Activated CD4-positive, alpha-beta T cell treated with anti-CD3 and anti-CD28 coated beads, Interleukin-2, amount 10 ng/mL, durations not matched to agents 24 days and 14 days (primary cell): Measurements from ENCODE around the gene DDN. TPM values are rescaled to one million over a fixed set of nuclear protein-coding genes. Genes with fewer than 3 reads are reported as not detected.

Experiments
- DNase-seq: peaks from one replicate; pipeline ENCODE4 v3.0.0; 2022
- H3K27ac Mint-ChIP-seq: one replicate; pipeline ENCODE4 v1.8.0; 2022; ENCODE audit warnings: mild to moderate bottlenecking, mixed read lengths
- H3K27me3 Mint-ChIP-seq: one replicate; pipeline ENCODE4 v1.8.0; 2022; ENCODE audit warnings: mixed read lengths
- H3K36me3 Mint-ChIP-seq: one replicate; pipeline ENCODE4 v1.8.0; 2022; ENCODE audit warnings: low read depth, mild to moderate bottlenecking, mixed read lengths
- H3K4me1 Mint-ChIP-seq: one replicate; pipeline ENCODE4 v1.8.0; 2021; ENCODE audit warnings: mixed read lengths
- H3K4me3 Mint-ChIP-seq: one replicate; pipeline ENCODE4 v1.8.0; 2022; ENCODE audit warnings: mild to moderate bottlenecking, moderate library complexity, mixed read lengths
- H3K9me3 Mint-ChIP-seq: one replicate; pipeline ENCODE4 v1.8.0; 2021; ENCODE audit warnings: mixed read lengths
- intact Hi-C: fragments of 100-400 bp; cut with micrococcal nuclease; formaldehyde crosslinking; loops from one replicate; pipeline ENCODE4 v1.15.1; 2023
- total RNA-seq: library from RNA; stranded (reverse); gene quantifications from 2 replicates; pipeline ENCODE4 v1.2.3, GENCODE V29; 2022

Gene DDN
- total RNA-seq, 1 donor from 2014 or later = 1.4 TPM

- Mint-ChIP-seq H3K36me3 (peaks cover 2% of the 10 kb centered on the region), H3K27me3 (peaks cover 88% of the 10 kb centered on the region), H3K27ac (peak overlapping the region; percentile 67), H3K4me3 (peak overlapping the region; percentile 73), H3K4me1 (peaks cover 55% of the 10 kb centered on the region), H3K9me3 (no peaks in the 10 kb centered on the region)
- intact Hi-C loops = loop anchor here (1.0 to 5.0 kb wide), 4 partner anchors 9 to 363 kb away; partner anchors contain the start of gene DDX23
- peak; percentile 71 for DNase-seq
These were observed 20.2 kb downstream of the DDN start for GRCh38 chr12:48978741-48979601.

DNA sequence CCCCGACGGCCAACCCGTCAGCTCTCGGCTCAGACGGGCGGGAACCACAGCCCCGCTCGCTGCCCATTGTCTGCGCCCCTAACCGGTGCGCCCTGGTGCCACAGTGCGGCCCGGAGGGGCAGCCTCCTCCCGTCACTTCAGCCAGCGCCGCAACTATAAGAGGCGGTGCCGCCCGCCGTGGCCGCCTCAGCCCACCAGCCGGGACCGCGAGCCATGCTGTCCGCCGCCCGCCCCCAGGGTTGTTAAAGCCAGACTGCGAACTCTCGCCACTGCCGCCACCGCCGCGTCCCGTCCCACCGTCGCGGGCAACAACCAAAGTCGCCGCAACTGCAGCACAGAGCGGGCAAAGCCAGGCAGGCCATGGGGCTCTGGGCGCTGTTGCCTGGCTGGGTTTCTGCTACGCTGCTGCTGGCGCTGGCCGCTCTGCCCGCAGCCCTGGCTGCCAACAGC, 20.9 kb downstream of the DDN start, which contains the start of gene WNT1:
Gene WNT1 (plus strand): TSS at position 32 of the 450 bp plus-strand sequence. CDS start 329 bp downstream, at position 361.
- intact Hi-C loops = loop anchor here (2.0 to 5.0 kb wide), 2 partner anchors 126 to 364 kb away; partner anchors contain the start of gene DDX23
- DNase-seq = peak; percentile 70
- peaks cover 52% of the 10 kb centered on the region for H3K4me1 Mint-ChIP-seq
- H3K36me3 Mint-ChIP-seq = peaks cover 2% of the 10 kb centered on the region
- peak within 1 kb of the TSS; percentile 73 for H3K4me3 Mint-ChIP-seq
- no peaks in the 10 kb centered on the region for H3K9me3 Mint-ChIP-seq
- H3K27me3 Mint-ChIP-seq = peaks cover 86% of the 10 kb centered on the region
- H3K27ac Mint-ChIP-seq = peak within 1 kb of the TSS; percentile 72

DNA sequence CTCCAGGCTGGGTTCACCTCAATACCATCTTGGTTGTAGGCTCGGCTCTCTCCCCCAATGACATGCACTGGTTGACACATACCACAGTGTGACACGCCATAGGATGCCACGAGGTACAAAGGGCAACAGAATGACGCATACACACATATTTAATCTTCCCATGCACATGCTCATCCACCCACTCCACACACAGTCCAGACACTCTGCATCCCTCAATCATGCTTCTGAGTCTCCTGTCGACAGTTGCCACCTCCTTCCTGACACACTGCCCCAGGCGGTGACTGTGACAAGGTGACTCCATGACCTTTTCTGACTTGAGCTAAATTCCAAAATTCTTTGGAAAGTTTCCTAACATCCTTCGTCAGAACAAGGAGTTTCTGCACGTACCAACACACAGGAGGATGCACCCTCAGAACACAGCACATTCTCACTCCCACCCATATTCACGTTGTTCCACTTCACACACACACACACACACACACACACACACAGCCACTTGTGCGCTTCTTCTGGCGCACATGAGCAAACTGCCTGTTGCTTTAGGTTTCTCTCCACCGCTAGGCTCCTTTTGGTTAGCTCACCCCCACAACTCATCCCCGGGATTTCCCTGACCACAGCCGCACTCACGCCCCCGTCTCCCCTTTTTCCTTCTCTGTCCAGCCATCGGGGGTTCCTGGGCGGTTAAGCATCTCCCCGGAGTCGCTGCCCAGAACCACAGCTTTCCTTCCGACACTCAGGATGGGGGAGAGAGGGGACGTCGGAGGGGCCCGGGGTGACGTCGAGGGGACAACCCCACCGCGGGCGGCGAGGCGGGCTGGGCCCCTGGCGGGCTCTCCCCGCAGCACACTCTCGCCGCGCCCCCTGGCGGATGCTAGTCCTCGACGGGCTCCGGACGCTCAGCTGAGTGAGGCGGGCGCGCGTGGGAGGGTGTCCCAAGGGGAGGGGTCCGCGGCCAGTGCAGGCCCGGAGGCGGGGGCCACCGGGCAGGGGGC, 21.6 kb downstream of the DDN start:
- Mint-ChIP-seq H3K27me3 (peaks cover 88% of the 10 kb centered on the region), H3K27ac (peak overlapping the region; percentile 72), H3K9me3 (no peaks in the 10 kb centered on the region), H3K4me1 (peaks cover 55% of the 10 kb centered on the region), H3K36me3 (peaks cover 2% of the 10 kb centered on the region), H3K4me3 (peak overlapping the region; percentile 64)
- DNase-seq = peak; percentile 94
- intact Hi-C loops = loop anchor here (2.0 to 5.0 kb wide), 3 partner anchors 21 to 365 kb away; partner anchors contain the start of genes ARF3 and DDX23

GRCh38 chr12:48973941-48974673, 25.1 kb downstream of the DDN start:
- DNase-seq = peak; percentile 84
- Mint-ChIP-seq H3K27ac (no peak overlapping the region), H3K27me3 (peaks cover 85% of the 10 kb centered on the region), H3K36me3 (peaks cover 2% of the 10 kb centered on the region), H3K4me3 (no peak overlapping the region), H3K9me3 (no peaks in the 10 kb centered on the region), H3K4me1 (peaks cover 41% of the 10 kb centered on the region)
- intact Hi-C loops = loop anchor here (2.0 to 5.0 kb wide), 2 partner anchors 15 to 72 kb away; a partner anchor contains a TSS

GRCh38 chr12:48973531-48973930, 25.6 kb downstream of the DDN start:
- intact Hi-C loops = loop anchor here (2.0 to 5.0 kb wide), 2 partner anchors 15 to 71 kb away; a partner anchor contains a TSS
- Mint-ChIP-seq H3K27me3 (peaks cover 86% of the 10 kb centered on the region), H3K27ac (no peak overlapping the region), H3K4me1 (peaks cover 36% of the 10 kb centered on the region), H3K9me3 (no peaks in the 10 kb centered on the region), H3K4me3 (no peak overlapping the region), H3K36me3 (peaks cover 2% of the 10 kb centered on the region)
- DNase-seq = peak; percentile 51

GRCh38 chr12:48972952-48973483, 26.2 kb downstream of the DDN start:
- Mint-ChIP-seq H3K36me3 (peaks cover 2% of the 10 kb centered on the region), H3K4me1 (peaks cover 36% of the 10 kb centered on the region), H3K9me3 (no peaks in the 10 kb centered on the region), H3K27me3 (peaks cover 90% of the 10 kb centered on the region), H3K27ac (no peak overlapping the region), H3K4me3 (no peak overlapping the region)
- DNase-seq = peak; percentile 63
- intact Hi-C loops = loop anchor here (2.0 to 5.0 kb wide), 2 partner anchors 16 to 71 kb away; a partner anchor contains a TSS

GRCh38 chr12:48972213-48972951, 26.8 kb downstream of the DDN start:
- peak; percentile 61 for DNase-seq
- Mint-ChIP-seq H3K27me3 (peaks cover 85% of the 10 kb centered on the region), H3K4me1 (peaks cover 31% of the 10 kb centered on the region), H3K4me3 (peak overlapping the region; percentile 62), H3K36me3 (no peaks in the 10 kb centered on the region), H3K27ac (no peak overlapping the region), H3K9me3 (no peaks in the 10 kb centered on the region)
- intact Hi-C loops = loop anchor here (2.0 to 5.0 kb wide), 2 partner anchors 16 to 70 kb away; a partner anchor contains a TSS

GRCh38 chr12:48970702-48971334, 28.4 kb downstream of the DDN start:
- H3K4me3 Mint-ChIP-seq = peak overlapping the region; percentile 62
- H3K27me3 Mint-ChIP-seq = peaks cover 76% of the 10 kb centered on the region
- intact Hi-C loops = loop anchor here (1.0 to 5.0 kb wide), 2 partner anchors 9 to 69 kb away; a partner anchor contains a TSS
- peaks cover 23% of the 10 kb centered on the region for H3K4me1 Mint-ChIP-seq
- no peaks in the 10 kb centered on the region for H3K36me3 Mint-ChIP-seq
- peak overlapping the region; percentile 59 for H3K27ac Mint-ChIP-seq
- no peaks in the 10 kb centered on the region for H3K9me3 Mint-ChIP-seq
- DNase-seq = peak; percentile 58

DNA sequence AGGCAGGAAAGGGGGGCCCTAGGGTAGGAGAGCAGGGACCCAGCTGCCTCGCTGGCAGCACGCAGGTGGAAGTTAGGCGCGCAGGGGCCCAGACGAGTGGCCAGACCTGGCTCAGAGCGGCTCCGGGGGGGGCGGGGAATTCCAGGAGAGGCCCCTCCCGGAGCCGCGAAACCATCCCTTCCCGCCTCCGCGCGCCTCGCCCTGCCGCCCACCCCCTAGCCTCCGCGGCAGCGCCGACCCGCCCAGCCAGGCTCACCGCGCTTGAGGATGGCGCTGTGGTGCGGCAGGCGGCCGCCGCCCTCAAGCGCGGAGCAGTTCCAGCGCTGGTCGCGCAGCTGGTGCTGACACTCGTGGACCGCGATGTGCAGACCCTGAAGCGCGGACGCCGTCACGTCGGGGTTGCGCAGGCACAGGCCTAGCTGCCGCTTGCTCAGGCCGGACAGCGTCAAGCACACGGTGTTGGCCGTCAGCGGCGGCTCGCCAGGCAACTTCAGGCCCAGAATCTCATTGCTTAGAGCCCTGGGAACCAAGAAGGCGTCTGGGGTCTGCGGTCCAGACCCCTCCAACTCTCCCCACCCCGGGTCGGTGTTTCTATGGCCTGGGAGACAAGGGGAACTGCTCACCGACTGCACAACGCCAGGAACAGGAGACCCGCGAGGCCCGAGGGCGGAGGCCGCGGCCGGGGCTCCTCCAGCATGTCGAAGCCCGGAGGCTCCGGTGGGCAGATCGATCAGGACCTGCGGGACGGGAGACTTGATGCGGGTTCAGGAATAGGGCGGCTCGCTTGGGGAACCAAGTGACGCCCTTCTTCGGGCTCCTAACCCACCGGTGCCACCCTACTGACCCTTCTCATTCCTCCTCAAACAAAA, 29.1 kb downstream of the DDN start:
- H3K27me3 Mint-ChIP-seq = peaks cover 75% of the 10 kb centered on the region
- peak overlapping the region; percentile 62 for H3K4me3 Mint-ChIP-seq
- peaks cover 23% of the 10 kb centered on the region for H3K4me1 Mint-ChIP-seq
- intact Hi-C loops = loop anchor here (5.0 kb wide), 1 partner anchor 68 kb away; a partner anchor contains a TSS
- H3K36me3 Mint-ChIP-seq = no peaks in the 10 kb centered on the region
- H3K9me3 Mint-ChIP-seq = no peaks in the 10 kb centered on the region
- DNase-seq = peak; percentile 77
- H3K27ac Mint-ChIP-seq = no peak overlapping the region

- Mint-ChIP-seq H3K27ac (peak overlapping the region; percentile 20), H3K4me1 (peaks cover 23% of the 10 kb centered on the region), H3K4me3 (peak overlapping the region; percentile 19), H3K27me3 (peaks cover 70% of the 10 kb centered on the region), H3K9me3 (no peaks in the 10 kb centered on the region), H3K36me3 (no peaks in the 10 kb centered on the region)
- intact Hi-C loops = no loop called here
- DNase-seq = peak; percentile 55
These were observed 29.9 kb downstream of the DDN start for GRCh38 chr12:48969160-48969771.
